OCI-LY7 (cell line): ENCODE measurements around the gene FAM181B. TPM values are rescaled to one million over a fixed set of nuclear protein-coding genes. Genes with fewer than 3 reads are reported as not detected.

Experiments used
- BruUV-seq: library from RNA; stranded (reverse); fragments of 400-500 nt; replicated peaks from 2 replicates; lab custom pipeline; 2021; lab: Mats Ljungman, UMichigan
- CTCF ChIA-PET: fragments of 300-600 bp; sonication (Branson Sonifier 250); formaldehyde crosslinking; loops from one replicate; lab custom pipeline; 2022; ENCODE audit warnings: antibody characterized with exemption; ENCODE audit not compliant: unreplicated experiment; lab: Charles Lee
- POLR2A ChIA-PET: fragments of 300-600 bp; sonication (Branson Sonifier 250); formaldehyde crosslinking; loops from one replicate; lab custom pipeline; 2022; ENCODE audit warnings: antibody characterized with exemption; lab: Charles Lee
- DNase-seq: peaks from one replicate; pipeline ENCODE4 v3.0.0-alpha.2; 2015; ENCODE audit warnings: low spot score
- H2AFZ ChIP-seq: fragments of 200-600 bp; sonication (generic), shearing (Covaris generic); 2 replicates; pipeline ENCODE4 v1.6.1; 2014; ENCODE audit warnings: mild to moderate bottlenecking, antibody characterized with exemption, low read length, moderate library complexity
- H3K27ac ChIP-seq: fragments of 200-600 bp; sonication (generic); 2 replicates; pipeline ENCODE4 v1.5.1; 2014; ENCODE audit warnings: mixed run types, low read depth, mild to moderate bottlenecking, moderate library complexity, low read length, inconsistent platforms; ENCODE audit not compliant: poor library complexity, severe bottlenecking
- H3K36me3 ChIP-seq: fragments of 200-600 bp; sonication (generic); 2 replicates; pipeline ENCODE4 v1.6.1; 2014; ENCODE audit warnings: mild to moderate bottlenecking, antibody characterized with exemption, low read length, moderate library complexity, mixed read lengths; ENCODE audit not compliant: insufficient read depth
- H3K4me1 ChIP-seq: fragments of 200-600 bp; sonication (generic); 2 replicates; pipeline ENCODE4 v1.5.1; 2014; ENCODE audit warnings: mild to moderate bottlenecking, low read length; ENCODE audit not compliant: insufficient read depth, poor library complexity, severe bottlenecking
- H3K4me2 ChIP-seq: fragments of 200-600 bp; sonication (generic); 2 replicates; pipeline ENCODE4 v1.6.1; 2014; ENCODE audit warnings: mild to moderate bottlenecking, low read length
- H3K4me3 ChIP-seq: fragments of 200-600 bp; sonication (generic); 2 replicates; pipeline ENCODE4 v1.5.1; 2014; ENCODE audit warnings: mild to moderate bottlenecking, low read depth, low read length; ENCODE audit not compliant: poor library complexity, severe bottlenecking
- H3K79me2 ChIP-seq: fragments of 200-600 bp; sonication (generic); 2 replicates; pipeline ENCODE4 v1.6.1; 2016; ENCODE audit warnings: low read depth, mild to moderate bottlenecking, low read length, moderate library complexity, mixed read lengths; ENCODE audit not compliant: insufficient read depth
- H3K9me2 ChIP-seq: fragments of 200-600 bp; sonication (generic); 2 replicates; pipeline ENCODE4 v1.6.1; 2016; ENCODE audit warnings: mild to moderate bottlenecking, low read length, mixed read lengths; ENCODE audit not compliant: insufficient read depth
- H3K9me3 ChIP-seq: fragments of 200-600 bp; sonication (generic); 2 replicates; pipeline ENCODE4 v1.6.1; 2014; ENCODE audit warnings: mild to moderate bottlenecking, mixed run types, low read length, mixed read lengths
- H4K20me1 ChIP-seq: fragments of 200-600 bp; sonication (generic); 2 replicates; pipeline ENCODE4 v1.6.1; 2014; ENCODE audit warnings: mild to moderate bottlenecking, antibody characterized with exemption, low read length, moderate library complexity, mixed read lengths; ENCODE audit not compliant: insufficient read depth
- CTCF ChIP-seq: fragments of 200-600 bp; sonication (generic); conservative IDR thresholded peaks from 2 replicates; pipeline ENCODE4 v1.5.1; 2014; ENCODE audit warnings: mild to moderate bottlenecking, antibody characterized with exemption, low read length, moderate library complexity, mixed read lengths
- EZH2phosphoT487 ChIP-seq: fragments of 200-600 bp; sonication (generic); IDR thresholded peaks from 2 replicates; pipeline ENCODE4 v1.6.1; 2018; ENCODE audit warnings: low read depth, borderline replicate concordance, mild to moderate bottlenecking, mixed run types, antibody characterized with exemption, low read length, moderate library complexity, mixed read lengths
- intact Hi-C: fragments of 100-400 bp; cut with micrococcal nuclease; formaldehyde crosslinking; loops from one replicate; pipeline ENCODE4 v1.10.0; 2022; ENCODE audit not compliant: unreplicated experiment
- total RNA-seq, 2 experiments: library from RNA; depleted of rRNA in 1 of 2; stranded (reverse); fragments of >200 nt in 1 of 2; shearing (Covaris generic) in 1 of 2; gene quantifications; 2 replicates each; pipeline ENCODE4 v1.2.3, GENCODE V29; 2014 to 2022

The FAM181B gene
- total RNA-seq, 2 experiments from 2014 or later = not detected

DNA sequence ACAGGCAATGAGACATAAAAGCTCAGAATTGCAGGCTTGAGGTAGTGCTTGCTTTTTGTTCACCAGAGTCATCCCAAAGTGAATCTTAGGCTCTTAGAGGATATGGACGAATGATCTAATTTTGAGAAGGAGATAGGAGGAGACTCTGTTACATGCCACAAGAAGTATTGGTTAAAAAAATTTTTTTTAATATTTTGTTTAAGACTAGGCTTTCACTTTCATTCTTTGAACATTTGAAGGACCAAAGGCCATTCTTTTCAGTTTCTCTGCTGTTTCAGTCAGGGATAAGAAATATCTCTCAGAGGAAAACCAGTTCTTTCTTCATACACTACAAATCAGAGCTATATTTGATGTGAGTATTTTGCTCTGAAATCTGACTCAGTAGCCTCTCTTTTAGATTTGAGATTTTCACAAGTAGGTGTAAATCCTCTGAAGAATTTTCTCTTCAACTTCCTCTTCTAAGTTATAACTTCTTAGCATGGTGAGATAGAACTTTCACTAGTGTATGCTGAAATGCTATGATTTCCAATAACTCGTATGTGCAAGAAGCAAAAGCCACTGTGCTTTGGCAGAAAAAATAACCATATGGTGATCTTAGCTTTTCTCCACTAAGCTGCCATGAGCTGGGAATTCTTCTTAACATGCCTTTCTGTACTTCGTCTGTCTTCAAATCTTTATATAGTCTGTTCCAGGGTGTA is 24.1 kb upstream of the FAM181B start:
- H3K4me3 ChIP-seq = no peak overlapping the region
- intact Hi-C loops = no loop called here
- H3K4me1 ChIP-seq = peaks cover 8% of the 10 kb centered on the region
- H3K4me2 ChIP-seq = no peak overlapping the region; the same call in 1 of the 2 replicates
- BruUV-seq = no TSS peak
- H2AFZ ChIP-seq = peak overlapping the region; percentile 17; the same call in 1 of the 2 replicates
- no peak overlapping the region for H3K27ac ChIP-seq
- DNase-seq = no peak
- H3K9me3 ChIP-seq = no peaks in the 10 kb centered on the region
- no peaks in the 10 kb centered on the region for H3K79me2 ChIP-seq
- TF ChIP-seq EZH2phosphoT487 (no peak), CTCF (no peak)
- ChIA-PET CTCF (no interaction called here), POLR2A (no interaction called here)
- H4K20me1 ChIP-seq = no peaks in the 10 kb centered on the region
- H3K36me3 ChIP-seq = no peaks in the 10 kb centered on the region
- H3K9me2 ChIP-seq = no peaks in the 10 kb centered on the region

DNA sequence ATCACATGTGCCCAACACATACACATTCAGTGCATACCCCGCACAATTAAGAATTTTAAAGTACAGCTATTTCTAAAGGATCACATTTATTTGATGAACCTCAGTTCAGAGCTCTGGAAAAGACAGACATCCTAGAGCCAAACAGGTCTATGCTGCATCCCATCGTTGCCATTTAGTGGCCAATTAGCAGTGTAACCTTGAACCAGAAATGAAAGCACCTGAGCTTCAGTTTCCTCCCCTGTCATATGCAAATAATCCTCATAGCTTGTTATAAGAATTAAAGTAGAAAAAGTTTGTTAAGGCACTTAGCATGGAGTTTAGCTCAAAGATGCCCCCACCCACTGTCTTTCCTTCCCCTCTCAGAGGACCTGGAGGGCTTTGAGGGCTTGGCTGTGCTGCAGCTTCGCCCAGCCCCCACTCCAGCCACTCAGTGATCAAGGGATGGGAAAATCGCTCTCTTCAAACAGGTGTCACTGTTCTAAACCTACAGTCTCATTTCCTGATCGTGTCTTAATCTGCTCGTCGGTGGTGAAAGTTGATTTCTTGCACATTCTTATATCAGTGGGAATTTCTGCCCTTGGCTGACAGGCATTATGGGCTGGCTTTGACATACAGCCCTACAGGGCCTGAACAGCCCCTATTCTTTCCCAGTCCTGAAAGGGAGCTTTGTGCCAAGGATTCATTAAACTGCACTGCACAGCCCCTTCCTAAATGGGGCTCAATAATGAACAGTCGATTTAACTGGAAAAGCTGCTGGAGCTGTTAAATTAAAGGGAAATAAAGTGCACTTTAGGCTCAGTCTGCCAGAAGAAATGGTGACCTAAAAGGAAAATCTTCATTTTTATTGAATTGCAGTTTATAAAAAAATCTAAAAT is 23.3 kb upstream of the FAM181B start:
- Histone ChIP-seq H3K36me3 (no peaks in the 10 kb centered on the region), H3K79me2 (no peaks in the 10 kb centered on the region), H3K9me3 (no peaks in the 10 kb centered on the region), H3K27ac (no peak overlapping the region), H3K4me2 (peak overlapping the region; percentile 47), H4K20me1 (no peaks in the 10 kb centered on the region), H3K4me1 (peaks cover 8% of the 10 kb centered on the region), H2AFZ (peak overlapping the region; percentile 17; the same call in 1 of the 2 replicates), H3K9me2 (no peaks in the 10 kb centered on the region), H3K4me3 (no peak overlapping the region)
- intact Hi-C loops = no loop called here
- BruUV-seq = no TSS peak
- ChIA-PET CTCF (no interaction called here), POLR2A (interaction anchor here (0.8 kb wide), 1 partner anchor 8 kb away, joined by 3 read pairs; no protein-coding TSS in a partner anchor)
- TF ChIP-seq CTCF = no peak
- no peak for TF ChIP-seq EZH2phosphoT487
- DNase-seq = peak; percentile 3
